Measurements from ENCODE around the gene VPS33B.

VPS33B gene

DNA sequence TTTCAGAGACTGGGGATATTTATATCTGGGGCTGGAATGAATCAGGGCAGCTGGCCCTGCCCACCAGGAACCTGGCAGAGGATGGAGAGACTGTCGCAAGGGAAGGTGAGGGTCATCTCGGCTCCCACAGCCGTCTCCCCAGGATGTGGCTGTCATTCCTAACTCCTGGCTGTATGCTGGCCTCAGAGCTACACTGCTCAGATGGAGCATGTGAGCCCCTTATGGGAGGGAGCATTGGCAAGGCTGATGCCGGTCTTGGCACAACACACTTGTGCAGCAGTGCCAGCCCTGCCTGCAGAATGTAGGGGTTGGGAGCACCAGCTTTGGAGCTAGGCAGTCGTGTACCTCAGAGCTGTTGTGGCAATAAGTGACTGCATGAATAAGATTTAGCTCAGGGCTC lies 62.5 kb downstream of the VPS33B start:
- Histone ChIP-seq H3K9ac (ENCODE audit: low read length) (no peak overlapping the region), H3K4me2 (ENCODE audit: low read depth, low read length, poor library complexity, severe bottlenecking) (no peak overlapping the region), H4K20me1 (ENCODE audit: low read depth, low read length) (0 out of 2 replicates have a peak, but pooled peaks cover 4% of the 10 kb centered on the region), H3F3A (ENCODE audit: insufficient read depth) (peaks cover 25% of the 10 kb centered on the region), H3K9me3 (ENCODE audit: insufficient read depth, low read length) (no peaks in the 10 kb centered on the region), H3K4me3 (ENCODE audit: insufficient read depth, low read length, poor library complexity, severe bottlenecking) (no peak overlapping the region), H3K36me3 (ENCODE audit: low read length) (0 out of 2 replicates have a peak, but pooled peaks cover 3% of the 10 kb centered on the region), H3K27ac (ENCODE audit: low read depth, low read length) (no peak overlapping the region), H3K79me2 (ENCODE audit: insufficient read depth, low read length) (peaks cover 3% of the 10 kb centered on the region; the same call in 1 of the 2 replicates), H3K9me2 (replicated peaks; ENCODE audit: insufficient read depth, low read length) (no peaks in the 10 kb centered on the region), H2AFZ (ENCODE audit: low read depth, low read length, severe bottlenecking) (no peak overlapping the region), H3K27me3 (ENCODE audit: low read length) (no peaks in the 10 kb centered on the region)
- TF ChIP-seq EZH2phosphoT487 (conservative IDR thresholded peaks at IDR 0.05; ENCODE audit: low read length): no peak
- TF ChIP-seq, protein P1, sequence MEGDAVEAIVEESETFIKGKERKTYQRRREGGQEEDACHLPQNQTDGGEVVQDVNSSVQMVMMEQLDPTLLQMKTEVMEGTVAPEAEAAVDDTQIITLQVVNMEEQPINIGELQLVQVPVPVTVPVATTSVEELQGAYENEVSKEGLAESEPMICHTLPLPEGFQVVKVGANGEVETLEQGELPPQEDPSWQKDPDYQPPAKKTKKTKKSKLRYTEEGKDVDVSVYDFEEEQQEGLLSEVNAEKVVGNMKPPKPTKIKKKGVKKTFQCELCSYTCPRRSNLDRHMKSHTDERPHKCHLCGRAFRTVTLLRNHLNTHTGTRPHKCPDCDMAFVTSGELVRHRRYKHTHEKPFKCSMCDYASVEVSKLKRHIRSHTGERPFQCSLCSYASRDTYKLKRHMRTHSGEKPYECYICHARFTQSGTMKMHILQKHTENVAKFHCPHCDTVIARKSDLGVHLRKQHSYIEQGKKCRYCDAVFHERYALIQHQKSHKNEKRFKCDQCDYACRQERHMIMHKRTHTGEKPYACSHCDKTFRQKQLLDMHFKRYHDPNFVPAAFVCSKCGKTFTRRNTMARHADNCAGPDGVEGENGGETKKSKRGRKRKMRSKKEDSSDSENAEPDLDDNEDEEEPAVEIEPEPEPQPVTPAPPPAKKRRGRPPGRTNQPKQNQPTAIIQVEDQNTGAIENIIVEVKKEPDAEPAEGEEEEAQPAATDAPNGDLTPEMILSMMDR (IDR thresholded peaks at IDR 0.05; ENCODE audit: insufficient read depth, low read length, poor library complexity, severe bottlenecking): no peak

DNA sequence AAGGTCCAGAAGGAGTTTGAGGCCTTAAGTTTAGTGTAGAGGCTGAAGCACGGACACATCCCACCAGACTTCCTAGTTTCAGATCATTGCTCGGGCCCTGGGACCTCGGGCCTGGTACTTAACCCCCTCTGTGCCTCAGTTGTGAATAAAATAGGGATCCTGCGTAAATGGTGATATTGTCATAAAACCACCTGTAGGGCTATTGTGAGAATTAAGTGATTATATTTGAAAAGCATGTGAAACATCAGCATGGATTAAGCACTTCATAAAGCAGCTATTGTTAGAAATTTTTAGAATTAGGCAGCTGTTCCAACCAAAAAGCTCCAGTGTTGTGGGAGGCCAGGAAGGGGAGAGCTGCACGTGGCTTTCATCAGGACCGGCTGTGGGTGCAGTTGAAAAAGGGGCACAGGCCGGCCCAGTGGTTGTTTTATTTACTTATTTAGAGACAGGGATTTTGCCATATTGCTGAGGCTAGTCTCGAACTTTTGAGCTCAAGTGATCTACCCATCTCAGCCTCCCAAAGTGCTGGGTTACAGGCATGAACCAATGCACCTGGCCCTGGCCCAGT lies 63.3 kb downstream of the VPS33B start:
- no peak overlapping the region for H2AFZ ChIP-seq (ENCODE audit: low read depth, low read length, severe bottlenecking)
- H3K79me2 ChIP-seq (ENCODE audit: insufficient read depth, low read length): peaks cover 3% of the 10 kb centered on the region; the same call in 1 of the 2 replicates
- no peak overlapping the region for H3K4me2 ChIP-seq (ENCODE audit: low read depth, low read length, poor library complexity, severe bottlenecking)
- no peak overlapping the region for H3K9ac ChIP-seq (ENCODE audit: low read length)
- no peak overlapping the region for H3K27ac ChIP-seq (ENCODE audit: low read depth, low read length)
- H3K27me3 ChIP-seq (ENCODE audit: low read length): no peaks in the 10 kb centered on the region
- H3K9me3 ChIP-seq (ENCODE audit: insufficient read depth, low read length): no peaks in the 10 kb centered on the region
- H4K20me1 ChIP-seq (ENCODE audit: low read depth, low read length): 0 out of 2 replicates have a peak, but pooled peaks cover 4% of the 10 kb centered on the region
- H3K9me2 ChIP-seq (replicated peaks; ENCODE audit: insufficient read depth, low read length): no peaks in the 10 kb centered on the region
- peaks cover 31% of the 10 kb centered on the region for H3F3A ChIP-seq (ENCODE audit: insufficient read depth)
- TF ChIP-seq, protein P1 (IDR thresholded peaks at IDR 0.05; ENCODE audit: insufficient read depth, low read length, poor library complexity, severe bottlenecking): no peak
- TF ChIP-seq EZH2phosphoT487 (conservative IDR thresholded peaks at IDR 0.05; ENCODE audit: low read length): no peak
- 0 out of 2 replicates have a peak, but pooled peaks cover 3% of the 10 kb centered on the region for H3K36me3 ChIP-seq (ENCODE audit: low read length)
- no peak overlapping the region for H3K4me3 ChIP-seq (ENCODE audit: insufficient read depth, low read length, poor library complexity, severe bottlenecking)

DNA sequence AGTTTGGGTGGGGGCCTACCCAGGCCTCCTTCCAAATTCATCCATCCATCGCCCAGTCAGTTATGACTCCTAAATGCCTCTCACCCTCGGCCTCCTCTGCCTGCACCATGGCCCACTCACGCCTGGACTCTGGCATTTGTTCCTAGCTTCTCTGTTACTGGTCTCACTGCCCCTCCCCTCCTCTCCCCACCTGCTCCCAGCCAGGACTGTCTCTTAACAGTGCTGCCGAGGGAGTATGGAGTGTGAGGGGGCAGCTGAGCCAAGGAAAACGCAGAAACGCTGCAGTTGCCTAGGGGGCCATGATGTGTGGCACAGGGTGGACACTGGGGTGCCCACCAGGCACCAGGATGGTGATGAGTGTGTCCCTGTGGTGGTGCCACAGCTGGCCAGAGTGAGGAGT lies 64.6 kb downstream of the VPS33B start:
- H3K4me2 ChIP-seq (ENCODE audit: low read depth, low read length, poor library complexity, severe bottlenecking): no peak overlapping the region
- no peak for TF ChIP-seq EZH2phosphoT487 (conservative IDR thresholded peaks at IDR 0.05; ENCODE audit: low read length)
- TF ChIP-seq, protein P1 (IDR thresholded peaks at IDR 0.05; ENCODE audit: insufficient read depth, low read length, poor library complexity, severe bottlenecking): no peak
- H3K9ac ChIP-seq (ENCODE audit: low read length): no peak overlapping the region
- no peak overlapping the region for H2AFZ ChIP-seq (ENCODE audit: low read depth, low read length, severe bottlenecking)
- no peak overlapping the region for H3K27ac ChIP-seq (ENCODE audit: low read depth, low read length)
- H3K27me3 ChIP-seq (ENCODE audit: low read length): no peaks in the 10 kb centered on the region
- H3K36me3 ChIP-seq (ENCODE audit: low read length): no peaks in the 10 kb centered on the region
- no peaks in the 10 kb centered on the region for H3K9me2 ChIP-seq (replicated peaks; ENCODE audit: insufficient read depth, low read length)
- no peak overlapping the region for H3K4me3 ChIP-seq (ENCODE audit: insufficient read depth, low read length, poor library complexity, severe bottlenecking)
- H3K9me3 ChIP-seq (ENCODE audit: insufficient read depth, low read length): no peaks in the 10 kb centered on the region
- peaks cover 29% of the 10 kb centered on the region for H3F3A ChIP-seq (ENCODE audit: insufficient read depth)
- peaks cover 3% of the 10 kb centered on the region; the same call in 1 of the 2 replicates for H3K79me2 ChIP-seq (ENCODE audit: insufficient read depth, low read length)
- 0 out of 2 replicates have a peak, but pooled peaks cover 4% of the 10 kb centered on the region for H4K20me1 ChIP-seq (ENCODE audit: low read depth, low read length)

All from SU-DHL-6 (cell line).